Fibroblast of lung (primary cell): ENCODE data around the gene CASP5.

ENCODE experiments used
- CTCF ChIP-seq, 2 donors: IDR thresholded peaks in 1 of 2; conservative IDR thresholded peaks in 1 of 2; 1 replicate in 1 of 2; 2 replicates in 1 of 2; pipeline ENCODE4 v1.5.1; 2011 to 2012; ENCODE audit warnings: low read length in 2 of 2, control low read depth in 1 of 2, inconsistent platforms in 1 of 2, low read depth in 1 of 2, mild to moderate bottlenecking in 1 of 2
- EZH2 ChIP-seq: IDR thresholded peaks from 2 replicates; pipeline ENCODE4 v1.5.1; 2012; ENCODE audit warnings: low read length, control low read depth, mild to moderate bottlenecking; ENCODE audit errors: missing control alignments

- no peak for TF ChIP-seq CTCF (conservative IDR thresholded peaks at IDR 0.05 in 1 of 2, IDR thresholded peaks at IDR 0.05 in 1 of 2; ENCODE audit: low read depth in 1 of 2, low read length in 2 of 2)
- no peak for TF ChIP-seq EZH2
These were observed 43.1 kb downstream of the CASP5 start for GRCh38 chr11:104979839-104980238.
